GM12892 (cell line): ENCODE measurements around the gene THSD7B.
"Not testable (repeated sequence)": the region's sequence is repeated elsewhere in the genome, so short reads cannot be mapped to it uniquely, and the experiment has no call there.

Experiments used
- POLR2A ChIP-seq: IDR thresholded peaks from 2 replicates; pipeline ENCODE4 v1.6.1; 2011; ENCODE audit warnings: low read depth, low read length, control low read depth
- POLR2AphosphoS5 ChIP-seq: IDR thresholded peaks from 2 replicates; pipeline ENCODE4 v1.6.1; 2011; ENCODE audit warnings: low read depth, low read length, control low read depth
- TAF1 ChIP-seq: IDR thresholded peaks from 2 replicates; pipeline ENCODE4 v1.6.1; 2011; ENCODE audit warnings: low read depth, mild to moderate bottlenecking, control low read depth, low read length, borderline replicate concordance

DNA sequence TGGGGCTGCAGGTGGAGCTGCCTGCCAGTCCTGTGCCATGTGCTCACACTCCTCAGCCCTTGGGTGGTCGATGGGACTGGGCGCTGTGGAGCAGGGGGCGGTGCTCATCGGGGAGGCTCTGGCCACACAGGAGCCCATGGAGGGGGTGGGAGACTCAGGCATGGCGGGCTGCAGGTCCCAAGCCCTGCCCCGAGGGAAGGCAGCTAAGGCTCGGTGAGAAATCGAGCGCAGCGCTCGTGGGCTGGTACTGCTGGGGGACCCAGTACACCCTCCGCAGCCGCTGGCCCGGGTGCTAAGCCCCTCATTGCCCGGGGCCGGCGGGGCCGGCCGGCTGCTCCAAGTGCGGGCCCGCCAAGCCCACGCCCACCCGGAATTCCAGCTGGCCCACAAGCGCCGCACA, 566.2 kb downstream of the THSD7B start:
- TF ChIP-seq TAF1, POLR2A, POLR2AphosphoS5: not testable (repeated sequence)
